CD4-positive, alpha-beta T cell treated with Interleukin-4 for 4 hours (primary cell): ENCODE measurements around the gene LBR.
"Not testable (repeated sequence)": the region's sequence is repeated elsewhere in the genome, so short reads cannot be mapped to it uniquely, and the experiment has no call there.

Source experiments
- DNase-seq: peaks from one replicate; pipeline ENCODE4 v3.0.0-alpha.2; 2020

Gene LBR

DNA sequence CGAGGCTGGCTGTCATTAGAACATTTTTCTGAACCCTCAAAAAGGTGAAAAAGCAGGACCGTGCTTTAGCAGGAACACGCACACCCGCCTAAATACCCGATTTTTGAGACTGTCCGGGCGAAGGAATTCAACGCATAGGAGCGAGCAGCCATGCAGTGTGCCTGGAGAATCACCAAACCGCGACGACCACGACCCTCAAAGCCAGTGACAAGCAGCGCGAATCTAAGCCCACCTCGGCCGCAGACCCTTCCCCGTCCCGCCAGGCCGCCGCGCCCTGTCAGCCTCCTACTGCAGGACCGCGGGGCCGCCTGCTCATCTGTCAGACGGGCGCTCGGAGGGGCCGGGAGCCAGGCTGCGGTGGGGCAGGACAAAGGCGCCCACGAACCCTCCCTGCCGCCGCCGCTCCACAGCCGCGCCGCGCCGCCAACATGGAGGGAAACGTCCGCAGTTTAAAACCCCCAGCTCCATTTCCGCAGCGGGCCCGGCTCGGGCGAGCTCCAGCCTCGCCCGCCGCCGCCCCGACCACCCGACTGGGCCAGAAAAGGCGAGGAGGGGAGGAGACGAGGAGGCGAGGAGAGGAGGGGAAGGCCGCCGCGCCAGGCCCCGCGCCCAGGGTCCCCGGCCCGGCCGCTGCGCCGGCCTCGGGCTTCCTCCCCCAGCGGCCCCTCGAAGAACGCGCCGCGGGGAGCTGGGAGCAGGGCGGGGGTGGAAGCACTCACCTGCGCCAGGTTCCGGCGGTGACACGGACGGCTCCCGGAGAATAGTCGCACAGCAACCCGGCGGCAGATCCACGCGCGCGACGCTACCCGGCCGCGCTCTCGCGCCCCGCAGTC is at the start of gene LBR:
Gene LBR (minus strand): TSS at position 804 of the 833 bp plus-strand sequence. CDS start 3,963 bp downstream, outside the sequence.
- DNase-seq = peak; percentile 24

DNA sequence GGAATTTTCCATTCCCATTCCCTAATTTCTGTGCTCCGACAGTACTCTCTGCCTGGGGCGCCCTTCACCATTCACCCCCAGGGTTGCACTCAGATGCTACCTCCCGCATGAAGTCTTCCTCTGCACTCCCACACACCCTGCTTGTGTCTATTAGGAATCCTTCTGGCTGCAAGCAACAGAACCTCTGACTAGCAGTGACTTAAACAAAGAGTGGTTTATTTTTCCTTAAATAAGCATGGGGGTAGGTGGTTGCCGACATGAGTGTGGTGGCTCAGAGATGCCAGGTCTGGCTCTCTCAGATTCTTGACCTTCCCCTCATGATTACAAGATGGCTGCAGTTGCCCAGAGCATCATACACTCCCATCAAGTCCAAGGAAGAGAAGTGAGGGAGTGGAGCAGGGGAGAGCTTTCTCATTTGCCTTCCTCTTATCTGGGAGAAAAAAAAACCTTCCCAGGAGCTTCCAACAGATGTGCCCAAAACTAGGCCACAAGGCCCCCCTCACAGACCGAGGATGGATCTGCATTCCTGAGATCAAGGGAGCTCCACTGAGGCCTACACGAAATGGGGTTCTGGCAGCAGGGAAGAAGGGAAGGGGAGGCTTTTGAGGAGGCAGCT is 49.6 kb upstream of the LBR start:
- no peak for DNase-seq

DNA sequence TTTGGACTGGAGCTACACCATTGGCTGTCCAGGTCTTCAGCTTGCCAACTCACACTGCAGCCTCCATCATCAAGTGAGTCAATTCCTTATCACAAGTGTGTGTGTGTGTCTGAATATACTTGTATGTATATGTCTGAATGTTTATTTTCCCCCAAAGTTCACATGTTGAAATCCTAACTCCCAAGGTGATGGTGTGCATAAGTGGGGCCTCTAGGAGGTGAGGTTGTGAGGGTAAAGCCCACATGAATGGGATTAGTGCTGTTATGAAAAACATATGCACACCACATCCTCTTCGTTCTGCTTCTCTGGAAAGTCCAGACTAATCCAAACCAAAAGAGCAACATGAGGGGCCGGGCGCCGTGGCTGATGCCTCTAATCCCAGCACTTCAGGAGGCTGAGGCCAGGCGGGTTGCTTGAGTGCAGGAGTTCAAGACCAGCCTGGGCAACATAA is 48.7 kb upstream of the LBR start:
- DNase-seq = no peak

DNA sequence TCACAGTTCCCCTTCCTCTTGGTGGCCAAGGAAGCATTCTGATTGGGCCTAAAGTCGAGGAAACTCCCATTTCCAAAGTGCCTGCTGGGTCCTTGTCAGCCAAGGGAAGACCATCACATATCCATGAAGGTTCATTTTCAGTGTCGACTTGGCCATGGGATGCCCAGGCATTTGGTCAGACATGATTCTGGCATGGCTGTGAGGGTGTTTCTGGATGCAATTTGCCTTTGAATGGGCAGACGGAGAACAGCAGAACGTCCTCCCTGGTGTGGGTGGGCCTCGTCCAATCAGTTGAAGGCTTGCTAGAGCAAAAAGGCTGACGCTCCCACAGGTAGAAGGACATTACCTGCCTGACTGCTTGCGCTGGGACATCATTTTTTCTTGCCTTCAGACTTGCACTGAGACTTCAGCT is 48.3 kb upstream of the LBR start:
- DNase-seq = no peak

DNA sequence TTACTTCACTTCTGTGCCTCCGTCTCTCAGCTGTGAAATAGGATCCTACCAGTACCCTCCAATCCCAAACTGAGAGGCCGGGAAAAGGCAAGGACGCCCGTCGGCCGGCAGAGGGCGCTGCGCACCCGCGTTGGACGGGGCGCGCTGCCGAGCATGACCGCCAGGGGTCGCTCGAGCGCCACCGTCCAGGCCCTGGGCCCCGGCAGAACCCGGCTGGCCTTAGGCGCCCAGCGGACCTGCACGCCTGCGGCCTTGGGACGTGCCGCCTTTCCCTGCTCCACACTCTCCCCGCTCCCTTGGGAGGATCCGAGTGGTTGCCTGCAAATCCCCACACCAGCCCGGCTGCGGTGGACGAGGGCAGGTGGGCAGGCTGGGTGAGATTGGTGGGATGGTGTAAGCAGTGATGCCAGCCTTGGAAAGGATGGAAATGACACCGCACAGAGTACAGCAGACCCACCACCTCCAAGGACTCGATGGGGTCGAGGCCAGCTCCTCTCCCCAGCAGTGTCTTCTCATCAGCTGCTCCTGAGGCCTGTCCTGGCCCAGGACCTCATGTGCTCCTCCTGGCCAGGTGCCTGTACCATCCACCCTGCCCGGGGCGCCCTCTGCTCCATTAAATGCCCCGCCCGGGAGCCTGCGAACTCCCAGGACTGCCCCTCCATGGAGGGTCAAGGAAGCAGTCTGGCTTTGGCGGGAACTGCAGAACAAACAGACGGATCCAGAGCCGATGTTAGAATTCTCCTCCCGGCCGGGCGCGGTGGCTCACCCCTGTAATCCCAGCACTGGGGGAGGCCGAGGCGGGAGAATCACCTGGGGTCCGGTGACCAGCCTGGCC is 47.4 kb upstream of the LBR start:
- peak; percentile 22 for DNase-seq

DNA sequence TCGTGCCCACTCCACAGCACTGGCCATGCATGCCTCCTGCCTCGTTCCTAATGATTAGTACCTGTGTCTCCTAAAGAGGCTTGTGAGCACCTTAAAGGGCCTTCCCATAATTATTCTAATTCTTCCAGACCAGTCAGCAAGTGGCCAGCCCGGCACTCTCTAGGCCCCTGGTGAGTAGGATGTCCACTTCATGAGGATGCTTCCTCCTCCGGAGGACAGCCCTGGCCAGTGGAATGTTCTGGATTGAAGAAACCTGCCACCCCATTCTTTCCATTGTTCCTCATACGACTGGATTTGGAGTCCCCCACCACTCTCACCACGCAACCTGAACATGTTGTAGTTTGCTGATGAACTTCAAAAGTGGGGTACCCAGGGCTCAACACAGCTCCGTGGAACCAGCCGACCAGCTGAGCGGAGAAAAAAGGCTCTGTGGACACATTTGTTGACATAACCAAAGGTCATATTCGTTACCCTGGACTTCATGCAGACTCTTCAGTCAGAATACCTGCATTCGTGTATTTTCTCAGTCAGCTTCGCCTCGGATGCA is 46.7 kb upstream of the LBR start:
- DNase-seq = no peak

DNA sequence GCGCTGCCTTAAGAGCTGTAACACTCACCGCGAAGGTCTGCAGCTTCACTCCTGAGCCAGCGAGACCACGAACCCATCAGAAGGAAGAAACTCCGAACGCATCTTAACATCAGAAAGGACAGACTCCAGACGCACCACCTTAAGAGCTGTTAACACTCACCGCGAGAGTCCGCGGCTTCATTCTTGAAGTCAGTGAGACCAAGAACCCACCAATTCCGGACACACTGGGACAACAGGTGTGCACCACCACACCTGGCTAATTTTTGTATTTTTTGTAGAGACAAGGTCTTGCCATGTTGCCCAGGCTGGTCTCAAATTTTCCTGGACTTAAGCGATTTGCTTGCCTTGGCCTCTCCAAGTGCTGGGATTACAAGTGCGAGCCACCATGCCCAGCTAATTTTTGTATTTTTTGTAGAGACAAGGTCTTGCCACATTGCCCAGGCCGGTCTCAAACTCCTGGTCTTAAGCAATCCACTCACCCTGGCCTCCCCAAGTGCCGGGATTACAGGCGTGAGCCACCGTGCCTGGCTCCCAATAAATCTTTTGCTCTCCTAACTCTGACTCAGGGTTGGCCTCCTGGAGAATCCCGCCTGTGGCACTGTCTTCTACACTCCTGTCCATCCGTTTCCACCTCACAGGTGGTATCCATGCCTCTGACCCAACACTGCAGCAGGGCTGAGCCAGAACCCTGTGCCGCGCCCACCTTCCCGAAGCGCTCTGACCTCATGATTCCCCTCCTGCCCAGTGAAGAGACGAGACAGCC is 46.0 kb upstream of the LBR start:
- DNase-seq = not testable (repeated sequence)

DNA sequence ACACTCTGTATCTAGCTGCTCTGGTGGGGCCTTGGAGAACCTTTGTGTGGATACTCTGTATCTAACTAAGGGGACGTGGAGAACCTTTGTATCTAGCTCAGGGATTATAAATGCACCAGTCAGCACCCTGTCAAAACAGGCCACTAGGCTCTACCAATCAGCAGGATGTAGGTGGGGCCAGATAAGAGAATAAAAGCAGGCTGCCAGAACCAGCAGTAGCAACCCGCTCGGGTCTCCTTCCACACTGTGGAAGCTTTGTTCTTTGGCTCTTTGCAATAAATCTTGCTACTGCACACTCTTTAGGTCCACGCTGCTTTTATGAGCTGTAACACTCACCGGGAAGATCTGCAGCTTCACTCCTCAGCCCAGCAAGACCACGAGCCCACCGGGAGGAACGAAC is 45.4 kb upstream of the LBR start:
- peak; percentile 33 for DNase-seq

DNA sequence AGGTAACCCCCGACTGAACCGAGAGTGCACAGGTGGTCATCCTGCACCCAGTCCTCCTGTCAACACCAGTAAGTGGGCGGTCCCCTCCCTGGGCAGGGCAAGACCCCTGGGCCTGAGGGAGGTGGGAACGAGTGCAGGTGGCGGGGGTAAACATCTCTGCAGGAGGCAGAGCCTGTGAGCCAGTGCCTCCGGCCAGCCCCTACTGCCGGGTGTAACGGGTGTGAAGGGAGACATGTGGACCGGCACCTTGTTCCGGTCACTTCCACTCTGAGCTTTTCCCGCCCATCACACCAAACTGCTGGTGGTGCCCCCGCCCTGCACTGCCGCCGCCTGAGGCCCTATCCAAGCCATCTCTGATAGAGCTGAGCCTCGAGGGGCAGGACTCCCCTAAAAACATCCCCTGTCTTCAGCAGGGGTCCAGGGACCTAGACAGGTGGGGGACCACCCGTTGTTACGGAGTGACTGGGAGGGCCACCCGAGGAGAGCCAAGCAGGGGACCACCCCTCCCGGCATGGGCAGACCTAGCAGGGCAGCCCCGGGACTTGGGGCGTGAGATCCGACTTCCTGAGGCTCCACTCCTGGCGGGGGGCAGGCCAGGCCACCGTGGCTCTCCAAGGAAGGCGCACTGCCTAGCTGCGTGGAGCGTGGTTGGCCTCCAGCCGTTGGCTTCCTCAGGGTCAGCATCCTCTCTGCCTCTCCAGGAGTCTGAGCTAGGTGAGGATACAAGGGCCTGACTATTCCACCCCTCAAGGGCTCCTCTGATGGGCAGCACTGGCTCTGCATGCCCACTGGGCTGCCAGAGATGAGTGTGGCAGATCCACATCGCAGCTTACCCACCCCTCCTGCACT is 43.8 kb upstream of the LBR start:
- no peak for DNase-seq

- no peak for DNase-seq
Measured at GRCh38 chr1:225471109-225471452, 43.2 kb upstream of the LBR start.

DNA sequence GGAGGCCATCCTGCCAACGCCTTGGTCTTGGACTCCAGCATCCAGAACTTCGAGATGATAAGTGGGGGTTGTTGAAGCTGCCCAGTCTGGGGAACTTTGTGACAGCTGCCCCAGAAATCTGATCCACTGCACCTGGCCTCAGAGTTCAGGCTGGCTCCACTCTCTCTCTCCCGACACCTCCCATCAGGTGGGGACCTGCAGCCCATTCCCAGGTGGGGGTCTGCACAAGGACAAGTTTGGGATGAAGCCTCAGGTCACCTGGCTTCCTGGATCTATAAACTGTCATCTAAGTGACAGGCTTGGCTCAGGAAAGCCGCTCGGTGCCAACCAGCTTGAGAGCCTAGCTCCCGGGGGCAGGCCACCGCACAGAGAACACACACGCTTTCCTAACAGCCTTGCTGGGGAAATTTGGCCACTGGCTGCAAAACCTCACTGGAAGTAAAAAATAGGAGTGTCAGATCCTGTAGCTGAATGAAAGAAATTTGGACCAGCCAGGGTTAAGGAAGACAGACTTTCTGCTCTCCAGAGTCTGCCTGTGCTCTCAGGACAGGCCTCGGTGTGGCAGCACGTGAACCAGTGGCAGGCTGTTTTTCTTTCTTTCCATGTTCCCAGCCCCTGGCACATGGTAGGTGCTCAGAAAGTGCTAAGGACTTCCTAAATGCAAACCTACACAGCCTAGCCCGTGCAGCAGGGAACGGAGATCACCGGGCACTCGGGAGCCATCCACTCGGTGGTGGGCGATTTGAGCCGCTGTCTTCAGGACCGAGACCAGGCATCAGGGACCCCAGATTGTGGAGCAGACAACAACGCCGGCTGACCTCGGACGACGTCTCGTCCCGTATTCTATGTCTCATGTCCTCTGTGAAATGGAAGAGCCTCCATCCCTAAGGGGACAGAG is 42.6 kb upstream of the LBR start:
- DNase-seq = no peak

DNA sequence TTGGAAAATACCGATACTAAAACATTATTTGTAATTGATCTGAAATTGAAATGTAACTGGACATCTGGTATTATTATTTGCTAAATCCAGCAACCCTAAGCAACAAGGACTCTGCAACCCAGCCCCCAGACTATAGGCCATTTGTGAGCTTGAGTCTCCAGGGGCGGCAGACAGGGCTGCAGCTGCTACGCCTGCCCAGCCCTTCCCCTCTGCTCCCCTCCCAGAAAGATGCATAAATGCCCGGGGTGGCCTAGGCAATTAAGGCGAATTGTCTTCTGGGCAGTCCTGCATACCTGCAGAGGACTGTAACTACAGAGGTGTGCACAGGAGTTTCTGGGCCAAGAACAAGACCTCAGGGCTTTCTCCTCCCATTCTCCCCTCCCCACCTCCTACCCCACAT is 41.2 kb upstream of the LBR start:
- DNase-seq = no peak

DNA sequence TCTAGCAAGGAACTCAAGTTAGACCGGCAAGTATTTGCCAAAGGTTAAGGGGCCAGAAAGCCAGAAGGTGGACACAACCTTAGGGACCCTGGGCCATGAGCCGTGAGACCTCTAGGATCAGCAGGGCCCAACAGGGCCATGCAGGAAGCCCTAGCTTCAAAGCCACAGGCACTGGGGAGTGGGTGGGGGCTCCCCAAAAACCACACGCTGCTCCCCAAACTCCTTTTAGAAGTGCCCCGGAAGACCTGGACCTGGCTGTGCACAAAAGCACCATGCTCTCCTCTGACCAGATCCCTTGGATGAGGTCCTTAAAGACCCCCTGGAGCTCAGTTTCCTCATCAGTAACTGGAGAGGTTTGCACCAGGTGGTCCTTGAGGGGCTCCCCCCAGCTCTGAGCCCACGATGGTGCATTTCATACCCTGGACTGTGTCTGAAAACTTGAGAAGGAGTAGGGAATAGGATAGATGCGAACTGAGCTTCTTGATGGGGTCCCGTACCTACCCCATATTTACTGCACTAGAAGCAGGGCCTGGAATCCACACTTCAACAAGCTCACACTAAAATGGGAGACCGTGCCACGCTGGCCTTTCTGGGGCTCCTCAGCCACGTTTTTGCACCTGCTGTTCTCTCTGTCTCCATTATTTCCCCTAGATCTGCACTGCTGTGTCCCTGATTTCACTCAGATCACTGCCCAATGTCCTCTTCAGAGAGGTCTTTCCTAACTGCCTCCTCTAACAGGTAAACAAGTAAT is 40.6 kb upstream of the LBR start:
- peak; percentile 23 for DNase-seq

- DNase-seq = peak; percentile 90
Measured at GRCh38 chr1:225467193-225468020, 39.6 kb upstream of the LBR start.

DNA sequence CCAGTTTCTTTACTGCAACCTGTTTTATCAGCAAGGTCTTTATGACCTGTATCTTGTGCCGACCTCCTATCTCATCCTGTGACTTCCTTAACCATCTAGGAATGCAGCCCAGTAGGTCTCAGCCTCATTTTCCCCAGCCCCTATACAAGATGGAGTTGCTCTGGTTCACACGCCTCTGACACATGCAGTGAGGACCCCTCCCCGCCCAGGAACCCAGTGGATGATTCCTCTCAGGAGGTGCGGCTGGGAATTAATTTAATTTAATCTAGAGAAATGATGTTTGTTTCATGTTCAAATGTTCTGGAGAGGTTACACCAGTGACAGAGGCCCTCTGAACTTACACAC is 39.0 kb upstream of the LBR start:
- no peak for DNase-seq

- DNase-seq = no peak
Measured at GRCh38 chr1:225465793-225466517, 38.1 kb upstream of the LBR start.

- no peak for DNase-seq
Measured at GRCh38 chr1:225464851-225465792, 37.3 kb upstream of the LBR start.
